Upper lobe of left lung (tissue), 4 donors: ENCODE measurements around the gene PADI4.
"Not testable (repeated sequence)": the region's sequence is repeated elsewhere in the genome, so short reads cannot be mapped to it uniquely, and the experiment has no call there.

Experiments
- EP300 ChIP-seq, 4 donors: sonication (generic); formaldehyde crosslinking; IDR thresholded peaks; one replicate each; pipeline ENCODE4 v1.5.1; 2017; ENCODE audit warnings: antibody characterized with exemption in 4 of 4, control low read depth in 2 of 4
- POLR2A ChIP-seq, 4 donors: fragments of 450-650 bp; IDR thresholded peaks; one replicate each; pipeline ENCODE4 v1.5.1; 2016 to 2017; ENCODE audit warnings: antibody characterized with exemption in 4 of 4, mild to moderate bottlenecking in 2 of 4
- TF ChIP-seq, protein P1 (sequence below), 6 experiments: fragments of 450-650 bp in 4 of 6; fragments of 200-600 bp in 2 of 6; sonication (generic) in 2 of 6; IDR thresholded peaks; one replicate each; pipeline ENCODE4 v1.5.1; 2016 to 2019; ENCODE audit warnings: antibody characterized with exemption in 6 of 6

DNA sequence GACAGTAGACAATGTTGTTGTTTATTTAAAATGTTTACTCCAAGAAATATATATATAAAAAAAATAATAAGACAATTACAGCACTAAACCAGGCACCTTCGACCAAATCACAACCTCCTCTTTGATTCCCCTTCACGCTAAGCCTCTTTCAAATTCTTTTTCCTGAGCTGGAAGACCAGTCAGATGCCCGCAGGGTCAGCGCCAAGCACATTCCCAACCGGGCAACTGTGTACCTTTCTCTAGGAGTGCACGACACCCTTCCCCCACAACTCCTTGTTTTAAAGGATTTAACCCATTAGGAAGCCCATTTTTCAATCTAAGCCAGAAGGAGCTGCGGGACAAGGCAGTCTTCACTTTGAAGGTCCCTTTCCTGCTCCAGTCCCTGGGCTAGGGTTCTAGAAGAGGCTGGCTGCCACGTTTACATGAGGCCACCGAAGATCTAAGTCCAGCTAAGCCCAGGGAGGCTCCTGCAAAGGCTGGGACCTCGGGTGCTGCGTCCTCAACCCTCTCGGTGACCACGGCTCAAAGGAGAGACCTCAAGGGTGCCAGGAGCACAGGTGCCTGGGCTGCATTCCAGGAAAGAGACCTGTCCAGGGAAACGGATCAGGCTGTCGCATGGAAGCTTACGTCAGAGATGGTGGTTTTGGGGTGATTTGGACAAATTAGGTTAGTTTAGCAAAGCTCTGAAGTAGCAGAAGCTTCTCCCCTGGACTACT lies 98.9 kb downstream of the PADI4 start:
- TF ChIP-seq POLR2A, EP300 (IDR thresholded peaks at IDR 0.05): not testable (repeated sequence)
- TF ChIP-seq, protein P1, sequence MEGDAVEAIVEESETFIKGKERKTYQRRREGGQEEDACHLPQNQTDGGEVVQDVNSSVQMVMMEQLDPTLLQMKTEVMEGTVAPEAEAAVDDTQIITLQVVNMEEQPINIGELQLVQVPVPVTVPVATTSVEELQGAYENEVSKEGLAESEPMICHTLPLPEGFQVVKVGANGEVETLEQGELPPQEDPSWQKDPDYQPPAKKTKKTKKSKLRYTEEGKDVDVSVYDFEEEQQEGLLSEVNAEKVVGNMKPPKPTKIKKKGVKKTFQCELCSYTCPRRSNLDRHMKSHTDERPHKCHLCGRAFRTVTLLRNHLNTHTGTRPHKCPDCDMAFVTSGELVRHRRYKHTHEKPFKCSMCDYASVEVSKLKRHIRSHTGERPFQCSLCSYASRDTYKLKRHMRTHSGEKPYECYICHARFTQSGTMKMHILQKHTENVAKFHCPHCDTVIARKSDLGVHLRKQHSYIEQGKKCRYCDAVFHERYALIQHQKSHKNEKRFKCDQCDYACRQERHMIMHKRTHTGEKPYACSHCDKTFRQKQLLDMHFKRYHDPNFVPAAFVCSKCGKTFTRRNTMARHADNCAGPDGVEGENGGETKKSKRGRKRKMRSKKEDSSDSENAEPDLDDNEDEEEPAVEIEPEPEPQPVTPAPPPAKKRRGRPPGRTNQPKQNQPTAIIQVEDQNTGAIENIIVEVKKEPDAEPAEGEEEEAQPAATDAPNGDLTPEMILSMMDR (IDR thresholded peaks at IDR 0.05) = not testable (repeated sequence)
